ENCODE measurements around the gene KCNN1.
A peak's percentile ranks its signal among the peaks of the same experiment; 100 is the strongest.
"Not testable (repeated sequence)": the region's sequence is repeated elsewhere in the genome, so short reads cannot be mapped to it uniquely, and the experiment has no call there.

KCNN1 gene

DNA sequence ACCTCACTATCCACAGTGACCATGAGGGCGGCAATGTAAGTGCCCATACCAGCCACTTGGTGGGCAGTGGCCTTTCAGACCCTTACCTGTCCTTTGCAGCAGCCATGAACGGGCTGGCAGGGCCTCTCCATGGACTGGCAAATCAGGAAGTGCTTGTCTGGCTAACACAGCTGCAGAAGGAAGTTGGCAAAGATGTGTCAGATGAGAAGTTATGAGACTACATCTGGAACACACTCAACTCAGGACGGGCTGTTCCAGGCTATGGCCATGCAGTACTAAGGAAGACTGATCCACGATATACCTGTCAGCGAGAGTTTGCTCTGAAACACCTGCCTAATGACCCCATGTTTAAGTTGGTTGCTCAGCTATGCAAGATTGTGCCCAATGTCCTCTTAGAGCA lies 64.5 kb downstream of the KCNN1 start:
- not testable (repeated sequence) for DNase-seq

DNA sequence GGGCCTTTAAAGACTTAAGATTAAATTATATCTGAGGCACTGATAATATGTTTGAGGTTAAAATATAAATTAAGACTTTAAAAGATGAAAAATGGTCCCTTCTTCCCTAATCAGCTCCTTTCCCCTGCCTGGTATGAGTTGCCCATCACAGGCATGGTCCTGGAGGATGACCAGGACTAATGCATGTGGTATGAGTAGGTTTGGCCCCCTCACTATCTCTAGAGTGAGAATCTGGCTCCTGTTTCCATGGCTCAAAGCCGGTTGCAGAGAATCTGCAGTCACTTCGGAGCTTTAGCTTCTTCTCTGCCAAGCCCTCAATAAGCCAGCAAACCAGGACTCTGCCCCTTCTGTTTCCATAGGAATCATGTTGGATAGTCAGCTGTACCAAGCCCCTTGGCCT lies 65.2 kb downstream of the KCNN1 start:
- DNase-seq, result not testable (repeated sequence)

DNA sequence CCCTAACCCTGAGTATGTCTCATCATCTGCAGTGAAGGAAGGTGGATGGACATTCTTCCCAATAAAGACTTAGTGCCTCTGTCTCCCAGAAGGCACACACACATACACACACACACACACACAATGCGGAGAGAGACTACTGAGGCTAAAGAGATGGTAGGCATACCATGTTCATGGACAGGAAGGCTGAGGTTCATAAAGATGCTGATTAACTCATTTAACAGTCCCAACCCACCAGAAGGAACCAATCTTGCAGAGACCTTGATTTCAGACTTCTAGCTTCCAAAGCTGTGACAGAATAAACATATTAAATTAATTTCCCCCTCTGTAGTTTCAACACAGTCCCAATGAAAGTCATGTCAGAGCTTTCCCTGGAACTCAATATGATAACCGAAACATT lies 74.1 kb downstream of the KCNN1 start:
- DNase-seq, result no peak

DNA sequence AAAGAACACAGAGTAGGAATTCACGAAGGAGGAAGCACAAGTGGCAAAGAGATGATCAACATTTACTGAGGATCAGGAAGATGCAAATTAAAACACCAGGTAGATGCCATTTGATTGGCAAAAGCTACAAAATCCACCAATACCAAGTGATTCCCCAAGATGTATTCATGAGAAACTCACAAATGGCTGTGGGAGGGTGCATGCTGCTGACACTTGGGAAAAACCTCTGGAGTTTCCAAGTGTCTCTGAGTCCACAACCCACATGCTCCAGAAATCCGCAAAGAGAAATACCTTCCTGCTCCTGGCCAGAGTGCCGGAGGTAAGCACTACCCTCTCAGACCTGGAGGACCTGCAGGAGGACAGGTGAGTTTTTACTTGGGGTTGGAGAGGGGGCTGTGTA lies 76.8 kb downstream of the KCNN1 start:
- DNase-seq, result no peak

DNA sequence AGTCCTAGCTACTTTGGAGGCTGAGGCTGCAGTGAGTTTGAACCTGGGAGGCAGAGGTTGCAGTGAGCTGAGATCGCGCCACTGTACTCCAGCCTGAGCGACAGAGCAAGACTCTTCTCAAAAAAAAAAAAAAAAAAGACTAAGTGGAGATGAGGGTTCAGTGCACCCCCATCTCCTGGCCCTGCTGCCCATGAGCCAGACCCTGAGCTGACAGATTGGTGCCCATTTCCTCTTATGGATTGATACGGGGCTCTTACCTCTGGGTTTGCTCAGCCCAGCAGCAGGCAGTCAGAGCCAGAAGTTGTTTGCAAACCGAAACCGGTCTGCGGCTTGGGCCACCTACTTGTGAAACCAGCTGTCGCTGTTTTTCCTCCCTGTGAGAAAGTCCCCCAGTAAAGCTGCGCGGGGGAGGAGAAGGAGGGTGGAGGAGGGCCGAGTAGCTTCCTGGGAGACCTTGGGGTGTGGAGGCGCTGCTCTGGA lies 78.0 kb downstream of the KCNN1 start:
- peak; percentile 39 to 65 (median 62) for DNase-seq

DNA sequence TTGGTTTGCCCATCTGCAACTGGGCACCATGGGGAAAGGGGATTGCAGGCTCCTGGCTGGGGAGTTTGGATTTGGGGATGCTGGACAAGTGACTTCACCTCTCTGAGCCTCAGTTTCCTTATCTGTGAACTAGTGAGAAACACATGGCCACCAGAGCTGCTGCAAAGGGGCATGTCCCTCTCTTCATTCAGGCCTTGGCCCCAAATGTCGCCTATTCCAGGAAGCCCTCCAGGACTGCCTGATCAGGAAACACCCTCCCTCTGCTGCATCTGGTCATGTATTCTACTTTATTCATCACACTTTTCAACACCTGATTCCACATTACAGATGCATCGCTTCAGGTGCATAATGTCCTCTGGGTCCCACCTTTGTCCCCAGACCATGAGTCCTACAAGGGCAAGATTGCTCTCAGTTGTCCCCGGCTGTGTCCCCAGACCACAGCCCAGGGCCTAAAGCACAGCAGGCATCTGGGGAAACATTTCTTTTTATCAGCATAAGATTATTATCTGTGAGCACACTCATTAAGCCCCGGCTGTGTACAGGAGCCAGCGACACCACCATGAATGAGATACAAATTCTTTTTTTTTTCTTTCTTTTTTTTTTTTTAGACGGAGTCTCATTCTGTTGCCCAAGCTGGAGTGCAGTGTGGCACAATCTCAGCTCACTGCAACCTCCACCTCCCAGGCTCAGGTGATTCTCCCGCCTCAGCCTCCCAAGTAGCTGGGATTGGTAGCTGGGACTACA lies 78.6 kb downstream of the KCNN1 start:
- no peak for DNase-seq

DNA sequence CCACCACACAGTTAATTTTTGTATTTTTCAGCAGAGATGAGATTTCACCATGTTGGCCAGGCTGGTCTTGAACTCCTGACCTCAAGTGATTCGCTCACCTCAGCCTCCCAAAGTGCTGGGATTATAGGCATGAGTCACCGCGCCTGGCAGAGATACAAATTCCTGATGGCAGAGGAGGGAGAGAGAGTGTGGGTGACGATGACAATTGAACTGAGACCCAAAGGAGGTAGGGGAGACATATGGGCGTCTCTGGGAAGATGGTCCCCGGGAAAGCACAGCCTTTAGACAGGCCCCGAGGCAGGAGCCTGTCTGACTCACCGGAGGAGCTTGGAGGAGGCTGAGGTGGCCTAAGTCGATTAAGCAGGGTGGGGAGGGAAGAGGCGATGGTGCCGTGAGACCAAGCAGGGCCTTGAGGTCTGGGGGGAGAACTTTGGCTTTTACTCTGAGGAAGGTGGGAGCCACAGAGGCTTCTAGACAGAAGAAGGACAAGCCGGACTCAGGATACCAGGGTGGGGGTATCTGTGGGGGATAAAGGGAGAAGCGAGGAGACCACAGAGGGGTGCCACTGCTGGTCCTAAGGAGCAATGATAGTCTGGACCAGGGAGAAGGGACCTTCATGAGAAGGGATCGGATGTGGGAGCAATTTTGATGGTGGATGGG lies 79.3 kb downstream of the KCNN1 start:
- no peak for DNase-seq

DNA sequence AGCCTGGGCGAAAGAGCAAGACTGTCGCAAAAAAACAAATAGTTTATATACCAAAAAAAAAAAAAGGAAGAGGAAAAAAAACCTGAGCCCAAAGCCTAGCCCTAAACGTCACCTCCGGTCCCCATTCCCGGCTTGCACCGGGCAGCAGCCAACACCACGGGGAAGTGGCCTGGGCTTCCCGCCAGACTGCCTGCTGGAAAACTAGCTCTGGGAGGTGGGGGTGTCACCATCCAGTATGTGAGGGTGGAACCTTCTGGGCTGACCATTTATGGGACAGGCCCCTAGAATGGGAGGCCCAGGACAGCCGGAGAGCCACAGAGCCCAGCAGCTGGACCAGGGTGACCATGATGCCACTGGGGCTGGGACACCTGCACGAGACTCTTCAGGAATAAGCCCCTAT lies 82.5 kb downstream of the KCNN1 start:
- no peak for DNase-seq

Data from activated naive CD4-positive, alpha-beta T cell (primary cell).